NCI-H460 (cell line): ENCODE results near the gene DLGAP1. TPM values are rescaled to one million over a fixed set of nuclear protein-coding genes. Genes with fewer than 3 reads are reported as not detected.

ENCODE experiments used
- DNase-seq: peaks from one replicate; pipeline ENCODE4 v3.0.0-alpha.2; 2016; ENCODE audit warnings: low read depth; ENCODE audit errors: extremely low read depth
- total RNA-seq: library from RNA; depleted of rRNA; stranded (reverse); fragments of >200 nt; shearing (Covaris generic); gene quantifications from 2 replicates; pipeline ENCODE4 v1.2.3, GENCODE V29; 2014

The DLGAP1 gene
- total RNA-seq, 1 experiment from 2014 or later, result 1.8 TPM

DNA sequence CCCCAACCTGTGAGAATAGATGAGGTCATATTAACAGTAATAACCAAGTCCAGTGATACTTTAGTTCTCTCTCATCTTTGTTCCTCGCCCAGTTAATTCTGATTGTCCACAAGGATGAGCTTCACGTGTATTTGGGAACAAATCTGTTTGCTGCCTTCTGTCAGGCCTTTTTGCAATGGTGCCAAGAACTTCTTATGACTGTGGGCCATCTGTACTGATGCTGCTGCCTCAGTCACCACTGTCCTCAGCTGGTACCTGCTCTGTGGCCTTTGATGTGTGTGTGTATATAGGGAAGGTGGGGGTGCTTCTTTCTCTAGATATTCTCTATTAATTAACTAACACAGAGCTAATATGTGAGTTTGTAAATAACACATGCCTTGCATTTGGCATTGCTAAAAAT is 612.3 kb downstream of the DLGAP1 start:
- DNase-seq, result no peak

DNA sequence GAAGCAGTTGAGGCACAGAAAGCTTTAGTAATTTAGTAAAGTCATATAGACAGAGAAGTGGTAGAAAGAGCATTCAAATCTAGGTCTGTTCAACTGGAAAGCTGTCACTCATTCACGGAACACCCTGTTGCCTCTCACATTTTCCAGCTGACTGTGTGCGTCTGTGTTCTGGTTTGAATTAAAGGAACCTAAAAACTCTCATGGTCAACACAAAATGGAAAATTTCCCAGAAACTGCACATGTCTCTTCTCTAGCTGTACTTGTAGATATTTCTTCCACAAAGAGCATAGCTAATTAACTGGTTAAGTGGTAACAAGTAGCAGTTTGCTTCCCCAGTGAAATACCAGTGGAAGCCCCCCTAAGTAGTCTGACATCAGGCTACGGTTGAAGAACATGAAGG is 614.3 kb downstream of the DLGAP1 start:
- no peak for DNase-seq

DNA sequence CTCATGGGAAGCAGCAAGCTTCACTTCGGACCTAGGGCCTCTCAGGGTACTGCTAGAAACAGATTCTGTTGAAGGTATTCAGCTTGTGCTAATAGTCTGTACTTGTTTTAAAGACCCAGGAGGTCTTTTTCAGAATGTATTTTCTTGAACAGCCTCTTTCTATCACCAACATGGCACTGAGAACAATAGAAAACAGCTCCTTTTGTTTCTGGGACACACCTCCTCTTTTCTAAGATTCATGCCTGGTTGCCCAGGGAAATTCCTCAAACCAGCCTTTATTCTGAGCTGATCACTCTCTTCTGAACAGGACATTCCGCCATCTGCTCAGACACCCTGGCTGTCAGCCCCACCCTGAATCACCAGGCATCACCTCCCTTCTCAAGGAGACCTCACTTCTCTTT is 615.5 kb downstream of the DLGAP1 start:
- DNase-seq, result no peak

DNA sequence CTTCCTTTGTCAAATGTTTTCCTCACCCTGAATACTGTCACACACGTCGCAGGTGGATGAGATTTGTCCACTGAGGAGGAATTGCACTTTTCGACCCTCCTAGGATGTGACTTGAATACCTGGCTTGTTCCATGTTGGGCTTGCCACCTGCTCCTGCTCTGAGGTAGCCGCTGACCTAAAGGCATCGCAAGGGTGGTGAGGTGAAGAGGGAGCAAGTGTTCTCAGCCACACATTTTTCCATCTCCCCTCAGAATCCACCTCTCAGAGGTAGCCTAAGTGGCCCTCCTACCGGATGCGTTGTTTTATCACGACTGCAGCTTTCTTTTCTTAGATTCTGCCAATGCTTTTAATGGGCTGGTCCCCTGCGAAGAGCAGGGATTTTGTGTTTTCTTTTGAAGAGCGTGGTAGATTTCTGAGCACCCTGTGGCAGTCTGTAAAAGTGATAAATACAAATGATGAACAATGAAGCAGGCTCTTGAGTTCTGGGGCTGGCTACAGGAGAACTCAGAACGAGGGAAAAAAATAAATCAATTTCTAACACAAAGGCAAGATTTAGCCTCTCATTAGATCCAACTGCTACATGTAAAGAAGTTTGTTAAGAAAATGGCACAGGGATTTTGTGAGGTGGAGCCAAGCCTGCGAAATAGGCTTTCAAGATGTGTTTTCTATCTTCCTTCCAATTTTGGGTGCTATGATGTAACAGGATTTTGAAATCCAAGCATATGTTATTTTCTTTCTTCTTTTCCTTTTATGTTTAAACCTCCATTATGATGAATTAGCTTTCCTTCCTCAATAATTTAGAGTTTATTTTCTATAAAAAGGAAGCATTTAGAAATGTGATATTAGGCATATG is 618.4 kb downstream of the DLGAP1 start:
- DNase-seq, result no peak

DNA sequence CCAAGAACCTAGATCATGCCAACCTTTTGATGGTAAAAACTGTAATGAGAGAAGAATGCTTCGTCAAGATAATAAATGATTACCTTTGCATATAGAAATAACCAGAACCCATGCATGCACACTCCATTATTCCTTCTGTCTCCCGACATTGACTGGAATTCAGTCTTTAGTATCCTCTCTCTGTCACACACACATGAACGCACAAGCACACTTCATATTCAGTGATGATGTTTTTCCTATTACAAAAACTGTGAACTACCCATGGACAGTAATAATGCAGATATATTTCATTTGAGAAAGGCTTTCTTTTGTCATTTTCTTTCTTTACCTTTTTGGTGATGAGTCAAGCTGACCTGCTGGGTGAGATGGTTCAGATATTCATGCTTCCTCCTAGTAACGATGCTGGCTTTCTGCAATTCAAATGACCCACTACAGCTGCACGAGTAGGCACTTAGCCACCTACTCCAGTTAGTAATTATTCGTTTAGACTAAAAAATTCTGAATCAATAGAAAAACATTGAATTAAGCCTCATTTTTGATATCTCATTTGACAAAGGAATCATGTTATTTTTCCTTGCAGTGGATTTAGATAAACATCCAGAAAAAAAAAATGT is 623.0 kb downstream of the DLGAP1 start:
- no peak for DNase-seq

DNA sequence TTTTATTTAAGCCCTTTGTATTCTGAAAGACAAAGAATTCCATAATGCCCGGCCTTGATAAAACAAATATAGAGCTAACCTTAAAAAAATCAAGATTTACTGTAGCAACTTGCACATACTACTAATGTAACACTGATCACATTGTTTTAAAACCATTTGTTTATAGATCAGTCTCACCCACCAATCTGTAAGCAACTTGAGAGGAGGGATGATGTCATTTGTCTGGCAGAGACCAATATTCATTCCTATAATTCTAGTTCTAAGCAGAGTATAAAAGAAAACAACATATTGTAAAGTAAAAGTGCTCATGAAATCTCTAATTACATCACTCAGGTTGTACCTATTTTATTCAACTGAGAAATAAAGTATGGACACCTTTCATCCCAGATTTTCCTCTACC is 624.5 kb downstream of the DLGAP1 start:
- no peak for DNase-seq

DNA sequence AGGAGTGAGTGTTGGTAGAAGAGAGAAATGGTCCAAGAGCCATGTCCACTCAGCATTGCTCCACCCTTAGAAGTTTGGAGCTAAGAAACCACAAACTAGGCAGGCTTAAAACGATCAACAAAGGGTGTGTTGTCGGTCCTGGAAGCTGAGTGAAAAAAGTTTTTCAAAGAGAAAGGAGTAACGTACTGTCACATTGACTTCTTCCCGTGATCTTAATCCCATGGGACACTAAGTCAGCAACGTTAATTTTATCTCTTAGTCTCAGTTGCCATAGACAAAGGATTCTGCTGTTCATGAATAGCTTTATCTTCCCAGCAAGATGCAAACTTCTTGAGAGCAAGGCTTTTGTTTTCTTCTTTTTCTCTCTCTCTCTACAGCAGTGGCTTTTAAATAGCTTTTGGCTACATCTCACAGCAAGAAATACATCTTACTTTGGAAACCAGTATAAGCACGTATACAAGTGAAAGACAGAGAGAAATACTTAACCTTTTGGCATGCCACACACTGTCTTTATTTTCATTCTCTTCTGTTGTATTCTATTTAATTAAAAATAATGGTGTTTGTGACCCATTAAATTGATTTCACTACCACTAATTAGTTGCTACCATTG is 627.8 kb downstream of the DLGAP1 start:
- no peak for DNase-seq

DNA sequence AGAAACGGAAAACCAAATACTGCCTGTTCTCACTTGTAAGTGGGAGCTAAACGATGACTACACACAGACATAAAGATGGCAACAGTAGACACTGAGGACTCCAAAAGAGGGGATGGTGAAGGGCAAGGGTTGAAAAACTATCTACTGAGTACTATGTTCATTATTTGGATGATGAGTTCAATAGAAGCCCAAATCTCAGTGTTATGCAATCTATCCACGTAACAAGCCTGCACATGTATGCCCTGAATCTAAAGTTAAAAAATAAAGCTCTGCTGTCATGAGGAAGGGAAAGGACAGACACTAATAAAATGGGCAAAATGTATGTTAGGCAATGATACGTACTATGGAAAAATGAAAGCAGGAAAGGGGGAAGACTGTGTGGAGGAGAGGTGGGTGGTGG is 629.1 kb downstream of the DLGAP1 start:
- DNase-seq, result no peak

DNA sequence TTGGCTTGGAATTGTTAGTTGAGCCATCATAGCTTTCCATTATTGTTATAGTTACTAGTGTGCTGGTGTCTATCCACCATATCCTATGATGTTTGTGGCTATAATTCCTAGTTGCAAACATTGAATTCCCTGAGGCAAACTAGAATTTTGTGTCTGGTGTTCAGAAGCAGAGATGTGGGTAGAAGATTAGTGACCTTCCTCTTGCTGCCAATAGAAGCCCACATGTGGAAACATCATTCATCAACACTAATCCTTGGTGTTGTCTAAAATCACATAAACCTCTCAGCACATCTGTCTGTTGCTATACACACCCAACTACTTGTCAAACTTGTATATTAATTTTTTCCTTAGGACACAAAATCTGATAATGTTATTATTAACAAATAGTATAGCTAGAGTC is 631.0 kb downstream of the DLGAP1 start:
- no peak for DNase-seq

DNA sequence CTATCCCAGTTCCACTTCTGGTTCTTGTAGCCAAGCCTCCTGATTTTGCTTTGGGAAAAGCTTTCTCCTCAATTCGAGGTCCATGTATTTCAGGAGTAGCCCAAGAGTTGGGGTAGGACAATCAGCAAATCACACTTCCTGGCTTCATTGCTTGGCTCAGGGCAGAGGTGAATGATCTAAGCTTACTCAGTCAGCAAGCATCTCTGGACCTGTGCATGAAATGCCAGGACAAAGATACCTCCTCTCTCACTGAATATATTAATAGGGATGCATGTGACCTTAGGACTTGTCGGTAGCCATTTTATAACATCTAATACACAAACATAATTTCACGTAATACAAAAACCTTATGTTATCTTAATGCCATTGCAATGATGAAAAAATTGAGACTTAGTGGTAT is 632.0 kb downstream of the DLGAP1 start:
- DNase-seq, result no peak

DNA sequence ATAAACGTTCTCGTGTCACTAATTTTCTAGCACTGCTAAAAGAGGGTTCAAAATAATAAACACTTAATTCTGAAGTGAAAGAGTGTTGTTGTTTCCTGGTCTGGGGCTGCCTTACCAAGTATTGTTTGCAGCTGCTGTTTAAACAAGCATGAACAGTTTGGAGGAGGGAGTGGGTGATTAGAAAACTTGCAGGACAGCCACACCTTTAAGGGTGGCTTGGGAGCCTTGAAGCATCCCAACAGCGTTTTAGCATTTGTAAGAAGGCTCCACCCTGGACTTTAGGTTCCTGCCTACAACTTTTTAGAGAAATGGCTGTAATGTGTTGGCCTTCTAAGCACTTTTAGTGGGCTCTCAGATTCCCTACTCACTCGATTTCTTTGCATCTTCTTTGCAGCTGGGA is 633.6 kb downstream of the DLGAP1 start:
- DNase-seq, result no peak

DNA sequence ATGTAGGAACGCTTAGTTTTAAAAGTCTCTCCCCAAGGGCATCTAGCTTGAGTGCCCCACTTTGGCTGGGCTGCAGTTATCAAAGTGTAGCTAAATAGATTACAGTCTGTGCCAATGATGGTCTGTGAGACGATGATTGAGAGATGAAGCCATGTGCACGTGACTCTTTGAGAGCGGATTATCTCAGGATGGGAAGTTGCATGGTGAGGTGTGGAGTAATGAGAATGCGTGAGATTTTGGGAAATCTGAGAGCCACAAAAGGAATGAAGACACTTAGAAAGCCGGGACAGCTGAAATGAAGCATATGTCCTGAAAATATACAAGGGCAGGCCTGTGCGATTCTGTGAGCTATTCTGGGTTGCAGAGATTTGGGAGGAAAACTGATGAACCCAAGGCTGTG is 635.1 kb downstream of the DLGAP1 start:
- no peak for DNase-seq

DNA sequence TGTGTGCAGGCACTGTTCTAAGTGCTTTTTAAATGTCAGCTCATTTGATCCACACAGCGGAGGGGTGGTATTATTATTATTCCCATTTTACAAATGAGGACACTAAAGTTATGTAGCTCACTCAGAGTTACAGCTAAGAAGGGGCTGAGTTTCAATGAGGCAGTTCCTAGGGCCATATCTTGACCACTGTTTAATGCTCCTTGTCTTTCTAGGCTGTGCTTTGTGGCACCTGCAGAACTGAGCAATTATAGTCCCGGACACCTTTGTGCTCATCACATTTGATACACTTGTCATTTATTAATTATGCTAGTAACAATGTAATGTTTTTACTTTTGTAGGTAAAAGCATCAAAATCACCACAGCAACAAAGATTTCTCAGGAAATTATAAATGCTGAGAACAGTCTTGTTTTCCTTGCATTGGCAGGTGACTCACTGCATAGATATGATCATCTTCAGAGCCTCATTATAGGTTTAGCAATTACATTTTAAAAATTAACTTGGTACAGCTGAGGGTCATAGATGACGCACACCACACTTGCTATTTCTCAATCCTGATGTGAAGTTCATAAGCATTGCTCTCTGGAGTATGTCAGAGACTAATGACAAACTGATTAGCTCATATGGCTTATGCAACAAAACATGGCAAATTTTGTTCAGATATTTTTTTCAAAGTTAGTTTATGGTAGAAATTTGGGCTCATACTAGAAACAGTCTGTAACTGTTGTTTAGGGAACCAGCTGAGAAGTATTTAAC is 638.3 kb downstream of the DLGAP1 start:
- DNase-seq, result peak; percentile 77

DNA sequence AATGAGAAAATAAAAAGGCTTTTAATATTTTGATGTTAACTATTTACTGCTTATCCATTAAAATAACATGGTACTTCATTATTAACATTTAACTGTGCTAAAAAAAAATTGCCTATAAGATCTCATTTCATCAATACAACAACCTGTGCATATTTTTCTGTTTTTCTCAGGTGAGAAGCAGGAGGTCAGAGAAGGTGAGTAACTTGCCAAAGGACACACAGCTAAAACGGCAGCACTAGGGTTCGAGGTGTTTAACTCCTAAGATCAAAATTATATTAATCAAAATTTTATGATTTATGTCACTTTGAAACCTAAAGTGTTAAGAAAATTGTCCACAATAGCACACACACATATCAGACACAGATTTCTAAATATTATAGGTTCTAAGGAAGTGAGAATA is 639.1 kb downstream of the DLGAP1 start:
- no peak for DNase-seq

DNA sequence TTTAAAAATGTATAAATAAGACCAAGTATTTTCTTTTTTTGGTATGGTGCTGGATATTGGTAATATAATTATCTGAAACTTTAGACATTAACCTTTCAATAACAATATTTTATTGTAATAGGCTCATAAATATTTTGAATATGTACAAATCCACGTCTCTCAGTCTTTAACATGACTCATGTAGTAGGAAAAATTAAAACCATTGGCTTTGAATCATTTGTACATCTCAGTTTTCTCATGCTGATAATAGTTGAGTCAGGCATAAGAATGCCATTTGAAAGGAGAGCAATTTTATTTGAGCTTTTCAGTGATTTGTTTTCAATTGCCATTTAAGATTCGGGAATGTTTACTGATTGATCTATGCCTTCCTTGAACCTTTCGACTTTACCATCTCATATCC is 640.3 kb downstream of the DLGAP1 start:
- no peak for DNase-seq

DNA sequence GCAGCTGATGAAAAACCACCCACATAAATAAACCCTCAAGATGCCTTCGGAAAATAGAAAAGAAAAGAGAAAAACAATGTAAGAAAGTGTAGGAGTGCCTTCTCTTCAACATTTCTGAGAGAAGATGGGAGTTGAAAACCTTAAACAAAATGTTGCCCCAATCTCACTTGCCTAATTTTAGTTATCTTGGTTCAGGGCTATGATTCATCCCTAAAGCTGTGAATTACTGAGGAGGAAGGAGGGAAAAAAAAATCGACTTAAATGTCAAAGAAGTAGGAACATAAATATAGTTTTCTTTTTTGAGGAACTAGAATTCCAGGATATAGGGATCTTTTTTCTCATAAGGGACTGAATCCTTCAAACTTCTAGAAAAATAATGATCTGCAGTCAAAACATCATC is 644.8 kb downstream of the DLGAP1 start:
- no peak for DNase-seq

DNA sequence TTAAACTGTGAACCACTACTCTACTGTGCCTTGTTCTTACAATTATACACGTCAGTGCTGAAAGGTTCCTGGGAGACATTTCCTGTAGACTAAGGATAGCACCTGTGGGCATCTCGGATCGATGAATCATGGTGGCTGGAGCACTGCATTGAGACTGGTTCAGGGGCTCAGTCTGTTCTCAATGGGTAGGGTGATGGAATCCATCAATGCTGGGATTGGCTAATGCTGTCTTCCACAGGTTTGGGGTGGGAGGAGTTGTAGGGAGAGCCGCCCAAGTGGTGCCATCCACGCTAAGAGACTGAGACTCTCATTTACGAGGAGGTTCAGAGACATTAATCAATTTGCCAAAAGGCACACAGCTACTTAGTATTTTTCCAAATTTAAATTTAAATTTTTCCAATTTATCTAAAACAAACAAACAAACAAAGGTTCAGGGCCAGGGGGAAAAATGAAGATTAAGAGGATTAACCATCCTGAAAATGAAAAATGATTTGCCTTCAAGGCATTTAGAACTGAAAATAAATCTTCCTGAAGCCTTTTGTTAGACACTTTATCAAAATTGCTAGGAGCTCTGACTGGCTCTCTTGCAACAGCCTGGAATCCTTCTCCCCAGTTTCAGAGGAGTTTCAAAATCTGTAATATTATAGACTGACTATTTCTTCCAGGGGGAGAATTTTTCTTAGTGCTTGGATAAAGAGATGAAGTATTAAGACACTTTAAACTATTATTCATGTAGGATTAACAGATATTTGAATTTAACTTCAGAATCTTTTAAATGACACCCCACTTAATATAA is 645.9 kb downstream of the DLGAP1 start:
- no peak for DNase-seq

DNA sequence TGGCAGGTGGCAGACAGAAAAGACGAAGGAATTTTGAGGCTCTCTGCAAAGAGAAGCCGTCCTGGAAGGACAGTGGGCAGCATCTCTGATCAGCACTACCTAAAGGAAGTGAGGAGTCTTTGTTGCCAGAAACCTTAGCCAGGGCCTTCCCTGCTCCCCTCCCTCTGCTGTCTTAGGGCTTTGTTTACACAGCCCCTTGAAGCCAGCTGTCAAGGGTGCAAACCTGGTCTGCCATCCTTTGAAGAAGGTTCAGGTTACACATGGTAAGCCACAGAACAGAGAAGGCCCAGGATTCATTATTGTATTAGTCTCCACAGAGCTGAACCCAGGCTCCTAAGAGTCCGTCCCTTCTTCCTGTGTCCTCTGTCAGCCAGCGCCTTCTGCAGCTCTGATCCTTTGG is 648.5 kb downstream of the DLGAP1 start:
- no peak for DNase-seq

DNA sequence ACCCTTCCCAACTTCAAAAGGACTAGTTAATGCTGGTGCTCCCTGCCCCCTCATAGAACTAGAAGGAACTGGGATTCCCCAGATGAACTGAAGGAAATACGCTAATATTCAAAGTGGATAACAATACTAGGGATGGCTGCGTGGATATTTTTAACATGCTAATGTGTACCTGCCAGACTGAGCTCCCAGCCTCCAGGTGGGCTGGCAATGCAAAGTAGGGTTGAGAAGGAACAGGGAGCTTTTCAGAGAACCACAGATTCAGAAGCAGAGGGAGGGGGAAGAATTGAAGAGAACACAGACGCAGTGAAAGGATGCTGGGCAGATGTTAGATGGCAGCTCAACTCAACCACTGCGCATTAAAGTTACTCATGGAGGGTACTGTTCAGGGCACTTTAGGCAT is 650.8 kb downstream of the DLGAP1 start:
- DNase-seq, result no peak

DNA sequence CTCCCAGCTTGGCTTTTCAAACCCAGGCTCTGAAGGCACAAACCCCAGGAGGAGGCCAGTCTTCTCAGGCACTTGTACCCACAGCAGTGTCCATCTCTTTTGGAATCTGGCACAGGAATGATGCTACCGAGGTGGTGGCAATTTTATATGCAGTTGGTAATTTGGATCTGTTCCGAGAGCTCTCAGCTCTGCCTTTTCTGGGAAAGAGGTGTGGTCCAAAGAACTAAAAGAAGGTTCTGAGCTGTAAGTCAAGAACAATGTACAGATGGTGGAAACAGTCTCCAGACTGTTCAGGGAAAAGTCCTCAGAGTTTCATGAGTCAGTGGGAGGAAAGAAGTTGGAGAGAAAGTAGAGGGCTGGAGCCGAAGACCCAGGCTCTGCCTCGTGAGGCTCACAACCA is 651.8 kb downstream of the DLGAP1 start:
- no peak for DNase-seq

DNA sequence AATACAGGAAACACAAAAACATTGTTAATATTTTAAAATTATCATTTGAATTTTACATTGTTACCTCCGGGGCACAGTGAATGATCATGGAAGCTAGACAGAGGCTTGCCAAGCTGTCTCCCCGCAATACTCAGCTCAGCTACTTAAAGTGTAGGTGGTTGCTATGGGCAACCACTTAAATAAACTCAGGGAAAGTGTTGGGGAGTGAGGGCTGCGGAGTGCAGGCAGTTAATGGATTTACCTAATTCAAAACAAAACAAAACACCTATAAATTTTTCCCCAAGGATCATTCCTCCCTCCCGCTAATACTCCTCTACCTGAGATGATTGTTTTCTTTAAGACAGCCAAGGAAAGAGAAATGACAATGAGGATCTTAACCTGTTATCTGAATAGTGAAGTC is 655.6 kb downstream of the DLGAP1 start:
- DNase-seq, result no peak
